Measurements from ENCODE around the gene PEAR1. TPM values are rescaled to one million over a fixed set of nuclear protein-coding genes. Genes with fewer than 3 reads are reported as not detected.

The PEAR1 gene
- total RNA-seq, 1 donor from 2014 or later: 1.8 TPM

GRCh38 chr1:156889802-156890580 lies 3.5 kb upstream of the PEAR1 start:
- Histone ChIP-seq H3K4me3 (ENCODE audit: low read depth, low read length) (no peak overlapping the region), H3K36me3 (ENCODE audit: control insufficient read depth, insufficient read depth, low read length) (no peaks in the 10 kb centered on the region), H3K27me3 (ENCODE audit: control insufficient read depth, insufficient read depth, low read length) (peaks cover 7% of the 10 kb centered on the region)
- TF ChIP-seq CTCF (IDR thresholded peaks at IDR 0.05; ENCODE audit: insufficient read depth, low read length, severe bottlenecking): peak; percentile 92
- DNase-seq (ENCODE audit: low read depth): peak; percentile 61
- no peak for FAIRE-seq

- FAIRE-seq (no peak), DNase-seq (ENCODE audit: low read depth) (peak; percentile 81)
- Histone ChIP-seq H3K36me3 (ENCODE audit: control insufficient read depth, insufficient read depth, low read length) (no peaks in the 10 kb centered on the region), H3K4me3 (ENCODE audit: low read depth, low read length) (peak overlapping the region; percentile 24), H3K27me3 (ENCODE audit: control insufficient read depth, insufficient read depth, low read length) (peaks cover 2% of the 10 kb centered on the region)
- peak; percentile 87 for TF ChIP-seq CTCF (IDR thresholded peaks at IDR 0.05; ENCODE audit: insufficient read depth, low read length, severe bottlenecking)
Observed at GRCh38 chr1:156892190-156893047, 1.1 kb upstream of the PEAR1 start.

- FAIRE-seq: no peak
- Histone ChIP-seq H3K27me3 (ENCODE audit: control insufficient read depth, insufficient read depth, low read length) (no peaks in the 10 kb centered on the region), H3K4me3 (ENCODE audit: low read depth, low read length) (peak overlapping the region; percentile 16), H3K36me3 (ENCODE audit: control insufficient read depth, insufficient read depth, low read length) (no peaks in the 10 kb centered on the region)
- no peak for TF ChIP-seq CTCF (IDR thresholded peaks at IDR 0.05; ENCODE audit: insufficient read depth, low read length, severe bottlenecking)
- no peak for DNase-seq (ENCODE audit: low read depth)
Observed at GRCh38 chr1:156894001-156894400, 483 bp downstream of the PEAR1 start.

GRCh38 chr1:156894711-156895454 lies 1.4 kb downstream of the PEAR1 start:
- FAIRE-seq (no peak), DNase-seq (ENCODE audit: low read depth) (no peak)
- Histone ChIP-seq H3K36me3 (ENCODE audit: control insufficient read depth, insufficient read depth, low read length) (no peaks in the 10 kb centered on the region), H3K4me3 (ENCODE audit: low read depth, low read length) (no peak overlapping the region), H3K27me3 (ENCODE audit: control insufficient read depth, insufficient read depth, low read length) (no peaks in the 10 kb centered on the region)
- no peak for TF ChIP-seq CTCF (IDR thresholded peaks at IDR 0.05; ENCODE audit: insufficient read depth, low read length, severe bottlenecking)

- no peak for TF ChIP-seq CTCF (IDR thresholded peaks at IDR 0.05; ENCODE audit: insufficient read depth, low read length, severe bottlenecking)
- Histone ChIP-seq H3K27me3 (ENCODE audit: control insufficient read depth, insufficient read depth, low read length) (no peaks in the 10 kb centered on the region), H3K36me3 (ENCODE audit: control insufficient read depth, insufficient read depth, low read length) (no peaks in the 10 kb centered on the region), H3K4me3 (ENCODE audit: low read depth, low read length) (no peak overlapping the region)
- FAIRE-seq: no peak
- no peak for DNase-seq (ENCODE audit: low read depth)
Observed at GRCh38 chr1:156895455-156895812, 1.9 kb downstream of the PEAR1 start.

All from bronchial epithelial cell (primary cell).